H9 (cell line): Measurements from ENCODE around the gene COL8A1. TPM values are rescaled to one million over a fixed set of nuclear protein-coding genes. Genes with fewer than 3 reads are reported as not detected.

Experiments used
- DNase-seq: peaks from one replicate; pipeline ENCODE4 v3.0.0-alpha.2; 2017
- H2AFZ ChIP-seq: one replicate; pipeline ENCODE4 v1.6.1; 2013; ENCODE audit warnings: mild to moderate bottlenecking, low read length, control low read depth, moderate library complexity
- H2AK5ac ChIP-seq: 2 replicates; pipeline ENCODE4 v1.6.1; 2013; ENCODE audit warnings: low read length, control low read depth, mixed read lengths; ENCODE audit not compliant: insufficient read length
- H2BK120ac ChIP-seq: one replicate; pipeline ENCODE4 v1.6.1; 2013; ENCODE audit warnings: low read depth, mild to moderate bottlenecking, low read length, control low read depth, inconsistent platforms; ENCODE audit not compliant: poor library complexity, severe bottlenecking
- H2BK12ac ChIP-seq: 2 replicates; pipeline ENCODE4 v1.6.1; 2013; ENCODE audit warnings: low read length, control low read depth, mixed read lengths, low read depth; ENCODE audit not compliant: insufficient read length
- H2BK15ac ChIP-seq: 2 replicates; pipeline ENCODE4 v1.6.1; 2013; ENCODE audit warnings: low read depth, low read length, control low read depth
- H2BK20ac ChIP-seq: one replicate; pipeline ENCODE4 v1.6.1; 2013; ENCODE audit warnings: low read depth, mild to moderate bottlenecking, low read length, control low read depth, inconsistent platforms; ENCODE audit not compliant: poor library complexity, severe bottlenecking
- H2BK5ac ChIP-seq: 2 replicates; pipeline ENCODE4 v1.6.1; 2013; ENCODE audit warnings: low read length, control low read depth, mixed read lengths; ENCODE audit not compliant: insufficient read length
- H3K14ac ChIP-seq: 2 replicates; pipeline ENCODE4 v1.6.1; 2013; ENCODE audit warnings: low read length, control low read depth; ENCODE audit not compliant: insufficient read depth
- H3K18ac ChIP-seq: 2 replicates; pipeline ENCODE4 v1.6.1; 2013; ENCODE audit warnings: low read depth, mild to moderate bottlenecking, mixed read lengths, low read length, control low read depth; ENCODE audit not compliant: insufficient read length
- H3K23ac ChIP-seq: 2 replicates; pipeline ENCODE4 v1.6.1; 2013; ENCODE audit warnings: low read length, control low read depth, mixed read lengths, low read depth; ENCODE audit not compliant: insufficient read length
- H3K23me2 ChIP-seq: 2 replicates; pipeline ENCODE4 v1.6.1; 2013; ENCODE audit warnings: low read depth, mild to moderate bottlenecking, mixed read lengths, low read length, control low read depth; ENCODE audit not compliant: insufficient read length, poor library complexity, severe bottlenecking
- H3K27ac ChIP-seq: 2 replicates; pipeline ENCODE4 v1.5.1; 2013; ENCODE audit warnings: low read length, control low read depth, mixed read lengths, low read depth; ENCODE audit not compliant: insufficient read length
- H3K27me3 ChIP-seq: 2 replicates; pipeline ENCODE4 v1.6.1; 2013; ENCODE audit warnings: low read length, control low read depth, inconsistent platforms; ENCODE audit not compliant: insufficient read depth
- H3K4ac ChIP-seq: 2 replicates; pipeline ENCODE4 v1.6.1; 2013; ENCODE audit warnings: low read depth, mild to moderate bottlenecking, control low read depth, inconsistent platforms, low read length, moderate library complexity
- H3K4me1 ChIP-seq: 2 replicates; pipeline ENCODE4 v1.6.1; 2013; ENCODE audit warnings: low read length, control low read depth, inconsistent platforms; ENCODE audit not compliant: insufficient read depth
- H3K4me2 ChIP-seq: 2 replicates; pipeline ENCODE4 v1.6.1; 2013; ENCODE audit warnings: low read length, control low read depth, mixed read lengths; ENCODE audit not compliant: insufficient read length, insufficient read depth
- H3K56ac ChIP-seq: 2 replicates; pipeline ENCODE4 v1.6.1; 2013; ENCODE audit warnings: low read depth, mild to moderate bottlenecking, mixed read lengths, low read length, control low read depth; ENCODE audit not compliant: insufficient read length
- H3K79me1 ChIP-seq: 2 replicates; pipeline ENCODE4 v1.6.1; 2013; ENCODE audit warnings: low read depth, mild to moderate bottlenecking, moderate library complexity, low read length, control low read depth, inconsistent platforms; ENCODE audit not compliant: insufficient read depth, poor library complexity, severe bottlenecking
- H3K79me2 ChIP-seq: 2 replicates; pipeline ENCODE4 v1.6.1; 2013; ENCODE audit warnings: low read length, control low read depth, inconsistent platforms; ENCODE audit not compliant: insufficient read depth
- H3K9ac ChIP-seq: 2 replicates; pipeline ENCODE4 v1.6.1; 2013; ENCODE audit warnings: low read length, control low read depth, mixed read lengths; ENCODE audit not compliant: insufficient read length; ENCODE audit errors: extremely low read depth
- H3K9me3 ChIP-seq: one replicate; pipeline ENCODE4 v1.6.1; 2013; ENCODE audit warnings: low read depth, low read length, inconsistent platforms; ENCODE audit not compliant: control insufficient read depth
- H3T11ph ChIP-seq: one replicate; pipeline ENCODE4 v1.6.1; 2013; ENCODE audit warnings: mild to moderate bottlenecking, low read length, control low read depth, inconsistent platforms
- H4K20me1 ChIP-seq: one replicate; pipeline ENCODE4 v1.6.1; 2013; ENCODE audit not compliant: control insufficient read depth, insufficient read length, insufficient read depth
- H4K5ac ChIP-seq: 2 replicates; pipeline ENCODE4 v1.6.1; 2013; ENCODE audit warnings: low read depth, mild to moderate bottlenecking, mixed read lengths, low read length, control low read depth; ENCODE audit not compliant: insufficient read length
- H4K8ac ChIP-seq: replicated peaks from 2 replicates; pipeline ENCODE4 v1.6.1; 2013; ENCODE audit warnings: low read length, control low read depth, mixed read lengths, low read depth; ENCODE audit not compliant: insufficient read length
- H4K91ac ChIP-seq: 2 replicates; pipeline ENCODE4 v1.6.1; 2013; ENCODE audit warnings: low read depth, mild to moderate bottlenecking, moderate library complexity, mixed read lengths, low read length, control low read depth; ENCODE audit not compliant: insufficient read length
- H3K27ac Mint-ChIP-seq, 3 experiments: 2 replicates in 2 of 3; 3 replicates in 1 of 3; pipeline ENCODE4 v1.8.0; 2020 to 2021; ENCODE audit warnings: mixed read lengths in 3 of 3, mild to moderate bottlenecking in 1 of 3, moderate library complexity in 1 of 3
- H3K27me3 Mint-ChIP-seq: 2 replicates; pipeline ENCODE4 v1.8.0; 2021; ENCODE audit warnings: low read depth, mild to moderate bottlenecking, moderate library complexity, mixed read lengths
- H3K36me3 Mint-ChIP-seq, 3 experiments: 2 replicates in 2 of 3; 3 replicates in 1 of 3; pipeline ENCODE4 v1.8.0; 2020 to 2021; ENCODE audit warnings: low read depth in 3 of 3, mixed read lengths in 3 of 3; ENCODE audit not compliant: insufficient read depth in 1 of 3
- H3K4me1 Mint-ChIP-seq, 2 experiments: 2 replicates each; pipeline ENCODE4 v1.8.0; 2020; ENCODE audit warnings: mixed read lengths in 2 of 2
- H3K4me3 Mint-ChIP-seq, 2 experiments: 2 replicates in 1 of 2; 3 replicates in 1 of 2; pipeline ENCODE4 v1.8.0; 2020 to 2021; ENCODE audit warnings: mild to moderate bottlenecking in 2 of 2, mixed read lengths in 2 of 2, moderate library complexity in 1 of 2
- H3K9me3 Mint-ChIP-seq, 2 experiments: 2 replicates in 1 of 2; 3 replicates in 1 of 2; pipeline ENCODE4 v1.8.0; 2020; ENCODE audit warnings: mild to moderate bottlenecking in 2 of 2, mixed read lengths in 2 of 2, moderate library complexity in 1 of 2
- WGBS: extraction: QIAGEN DNeasy Blood & Tissue Kit; methylation state at CpG from one replicate; pipeline ENCODE4 v1.1.7; 2013; ENCODE audit warnings: missing lambda C conversion rate, low lambda C conversion rate, mixed read lengths; ENCODE audit not compliant: insufficient read length; ENCODE audit errors: extremely low coverage; 5-methylcytosine and 5-hydroxymethylcytosine counted together
- total RNA-seq: library from RNA; stranded (reverse); gene quantifications from 2 replicates; pipeline ENCODE4 v1.2.1, GENCODE V29; 2021
- TF ChIP-seq, protein P1 (sequence below): fragments of 200-600 bp; sonication (generic); conservative IDR thresholded peaks from 3 replicates; pipeline ENCODE4 v1.8.0; 2021; ENCODE audit warnings: antibody characterized with exemption, mild to moderate bottlenecking

The COL8A1 gene
- total RNA-seq, 1 experiment from 2014 or later, result 0.17 TPM

- WGBS, result no CpG with 5 or more reads among the region's 1 CpG
- Mint-ChIP-seq H3K4me3 (no peak overlapping the region), H3K27me3 (no peaks in the 10 kb centered on the region), H3K9me3 (no peaks in the 10 kb centered on the region), H3K4me1 (peaks cover 5% of the 10 kb centered on the region in 2 experiments), H3K27ac (no peak overlapping the region), H3K36me3 (no peaks in the 10 kb centered on the region)
- no peaks in the 10 kb centered on the region for H3K79me2 ChIP-seq
- H3K56ac ChIP-seq, result no peak overlapping the region
- H3K14ac ChIP-seq, result no peak overlapping the region
- H3K18ac ChIP-seq, result no peak overlapping the region
- H3K27me3 ChIP-seq, result no peaks in the 10 kb centered on the region
- no peak overlapping the region for H2BK20ac ChIP-seq
- no peak overlapping the region for H4K91ac ChIP-seq
- H2BK5ac ChIP-seq, result no peak overlapping the region
- no peak for DNase-seq
- TF ChIP-seq, protein P1, sequence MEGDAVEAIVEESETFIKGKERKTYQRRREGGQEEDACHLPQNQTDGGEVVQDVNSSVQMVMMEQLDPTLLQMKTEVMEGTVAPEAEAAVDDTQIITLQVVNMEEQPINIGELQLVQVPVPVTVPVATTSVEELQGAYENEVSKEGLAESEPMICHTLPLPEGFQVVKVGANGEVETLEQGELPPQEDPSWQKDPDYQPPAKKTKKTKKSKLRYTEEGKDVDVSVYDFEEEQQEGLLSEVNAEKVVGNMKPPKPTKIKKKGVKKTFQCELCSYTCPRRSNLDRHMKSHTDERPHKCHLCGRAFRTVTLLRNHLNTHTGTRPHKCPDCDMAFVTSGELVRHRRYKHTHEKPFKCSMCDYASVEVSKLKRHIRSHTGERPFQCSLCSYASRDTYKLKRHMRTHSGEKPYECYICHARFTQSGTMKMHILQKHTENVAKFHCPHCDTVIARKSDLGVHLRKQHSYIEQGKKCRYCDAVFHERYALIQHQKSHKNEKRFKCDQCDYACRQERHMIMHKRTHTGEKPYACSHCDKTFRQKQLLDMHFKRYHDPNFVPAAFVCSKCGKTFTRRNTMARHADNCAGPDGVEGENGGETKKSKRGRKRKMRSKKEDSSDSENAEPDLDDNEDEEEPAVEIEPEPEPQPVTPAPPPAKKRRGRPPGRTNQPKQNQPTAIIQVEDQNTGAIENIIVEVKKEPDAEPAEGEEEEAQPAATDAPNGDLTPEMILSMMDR, result no peak
- no peaks in the 10 kb centered on the region for H3K4me1 ChIP-seq
- no peak overlapping the region for H2AFZ ChIP-seq
- no peak overlapping the region for H3K23ac ChIP-seq
- no peaks in the 10 kb centered on the region for H3K23me2 ChIP-seq
- no peak overlapping the region for H3T11ph ChIP-seq
- H3K79me1 ChIP-seq, result no peaks in the 10 kb centered on the region
- no peak overlapping the region for H2AK5ac ChIP-seq
- no peaks in the 10 kb centered on the region for H3K9me3 ChIP-seq
- no peak overlapping the region for H4K5ac ChIP-seq
- no peak overlapping the region for H2BK15ac ChIP-seq
- no peak overlapping the region for H2BK12ac ChIP-seq
- H3K4me2 ChIP-seq, result no peak overlapping the region
- H3K9ac ChIP-seq, result no peak overlapping the region
- H4K20me1 ChIP-seq, result no peaks in the 10 kb centered on the region
- no peak overlapping the region for H2BK120ac ChIP-seq
- H4K8ac ChIP-seq, result no peak overlapping the region
- H3K27ac ChIP-seq, result no peak overlapping the region
- no peak overlapping the region for H3K4ac ChIP-seq
Observed at GRCh38 chr3:99626417-99626788, 12.0 kb upstream of the COL8A1 start.
